ENCODE data around the gene CCL17. TPM values are rescaled to one million over a fixed set of nuclear protein-coding genes. Genes with fewer than 3 reads are reported as not detected.

The CCL17 gene
- total and polyA plus RNA-seq, 2 of the 4 experiments (the other 2 are of a cell fraction): not detected

DNA sequence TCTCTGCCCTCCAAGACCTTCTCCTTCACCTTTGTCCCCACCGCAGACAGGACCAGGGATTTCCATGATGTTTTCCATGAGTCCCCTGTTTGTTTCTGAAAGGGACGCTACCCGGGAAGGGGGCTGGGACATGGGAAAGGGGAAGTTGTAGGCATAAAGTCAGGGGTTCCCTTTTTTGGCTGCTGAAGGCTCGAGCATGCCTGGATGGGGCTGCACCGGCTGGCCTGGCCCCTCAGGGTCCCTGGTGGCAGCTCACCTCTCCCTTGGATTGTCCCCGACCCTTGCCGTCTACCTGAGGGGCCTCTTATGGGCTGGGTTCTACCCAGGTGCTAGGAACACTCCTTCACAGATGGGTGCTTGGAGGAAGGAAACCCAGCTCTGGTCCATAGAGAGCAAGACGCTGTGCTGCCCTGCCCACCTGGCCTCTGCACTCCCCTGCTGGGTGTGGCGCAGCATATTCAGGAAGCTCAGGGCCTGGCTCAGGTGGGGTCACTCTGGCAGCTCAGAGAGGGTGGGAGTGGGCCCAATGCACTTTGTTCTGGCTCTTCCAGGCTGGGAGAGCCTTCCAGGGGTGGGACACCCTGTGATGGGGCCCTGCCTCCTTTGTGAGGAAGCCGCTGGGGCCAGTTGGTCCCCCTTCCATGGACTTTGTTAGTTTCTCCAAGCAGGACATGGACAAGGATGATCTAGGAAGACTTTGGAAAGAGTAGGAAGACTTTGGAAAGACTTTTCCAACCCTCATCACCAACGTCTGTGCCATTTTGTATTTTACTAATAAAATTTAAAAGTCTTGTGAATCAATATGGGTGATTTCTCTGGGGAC, 20.1 kb upstream of the CCL17 start:
- TF ChIP-seq RCOR1 (IDR thresholded peaks at IDR 0.05; ENCODE audit: insufficient replicate concordance, low read length) (no peak), MAZ (IDR thresholded peaks at IDR 0.05; ENCODE audit: borderline replicate concordance, low read depth, low read length) (no peak), POLR2A (IDR thresholded peaks at IDR 0.05; ENCODE audit: low read depth, low read length) (no peak), FOS (IDR thresholded peaks at IDR 0.05; ENCODE audit: low read depth, low read length) (no peak), RFX5 (IDR thresholded peaks at IDR 0.05; ENCODE audit: low read depth, low read length) (no peak), RAD21 (IDR thresholded peaks at IDR 0.05; ENCODE audit: low read length) (no peak), BHLHE40 (IDR thresholded peaks at IDR 0.05; ENCODE audit: low read depth, low read length) (no peak)
- TF ChIP-seq, protein P1, sequence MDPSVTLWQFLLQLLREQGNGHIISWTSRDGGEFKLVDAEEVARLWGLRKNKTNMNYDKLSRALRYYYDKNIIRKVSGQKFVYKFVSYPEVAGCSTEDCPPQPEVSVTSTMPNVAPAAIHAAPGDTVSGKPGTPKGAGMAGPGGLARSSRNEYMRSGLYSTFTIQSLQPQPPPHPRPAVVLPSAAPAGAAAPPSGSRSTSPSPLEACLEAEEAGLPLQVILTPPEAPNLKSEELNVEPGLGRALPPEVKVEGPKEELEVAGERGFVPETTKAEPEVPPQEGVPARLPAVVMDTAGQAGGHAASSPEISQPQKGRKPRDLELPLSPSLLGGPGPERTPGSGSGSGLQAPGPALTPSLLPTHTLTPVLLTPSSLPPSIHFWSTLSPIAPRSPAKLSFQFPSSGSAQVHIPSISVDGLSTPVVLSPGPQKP (IDR thresholded peaks at IDR 0.05; ENCODE audit: borderline replicate concordance, low read depth, low read length): no peak
- TF ChIP-seq, protein P2, sequence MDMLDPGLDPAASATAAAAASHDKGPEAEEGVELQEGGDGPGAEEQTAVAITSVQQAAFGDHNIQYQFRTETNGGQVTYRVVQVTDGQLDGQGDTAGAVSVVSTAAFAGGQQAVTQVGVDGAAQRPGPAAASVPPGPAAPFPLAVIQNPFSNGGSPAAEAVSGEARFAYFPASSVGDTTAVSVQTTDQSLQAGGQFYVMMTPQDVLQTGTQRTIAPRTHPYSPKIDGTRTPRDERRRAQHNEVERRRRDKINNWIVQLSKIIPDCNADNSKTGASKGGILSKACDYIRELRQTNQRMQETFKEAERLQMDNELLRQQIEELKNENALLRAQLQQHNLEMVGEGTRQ (IDR thresholded peaks at IDR 0.05; ENCODE audit: low read depth, low read length): no peak
- BruUV-seq (replicated peaks): no TSS peak

More for the DNA sequence above, 20.1 kb upstream of the CCL17 start:
- Histone ChIP-seq H3K18ac (ENCODE audit: low read depth, low read length) (no peak overlapping the region), H3K79me1 (ENCODE audit: low read depth in 1 of 2, low read length in 2 of 2) (no peaks in the 10 kb centered on the region), H3K27me3 (ENCODE audit: control insufficient read depth, insufficient read depth, low read length) (peaks cover 13% of the 10 kb centered on the region), H3K23ac (ENCODE audit: low read depth, low read length) (no peak overlapping the region), H3K4ac (ENCODE audit: low read depth, low read length) (no peak overlapping the region), H3K9ac (ENCODE audit: low read depth, low read length) (no peak overlapping the region), H2BK15ac (ENCODE audit: low read depth, low read length) (no peak overlapping the region), H3K14ac (replicated peaks; ENCODE audit: low read depth, low read length) (no peak overlapping the region), H2AK5ac (ENCODE audit: low read depth, low read length) (no peak overlapping the region), H2AFZ (replicated peaks; ENCODE audit: low read length, poor library complexity) (peak overlapping the region; percentile 44), H3K4me2 (ENCODE audit: low read depth, low read length) (no peak overlapping the region), H2BK120ac (ENCODE audit: low read depth, low read length) (no peak overlapping the region), H2BK20ac (ENCODE audit: low read depth, low read length) (no peak overlapping the region), H3K56ac (ENCODE audit: extremely low read depth, insufficient read depth, low read length) (no peak overlapping the region), H3K4me1 (ENCODE audit: control insufficient read depth, insufficient read depth, low read length) (peaks cover 3% of the 10 kb centered on the region; the same call in 1 of the 2 replicates), H3K4me3 (ENCODE audit: insufficient read depth, low read depth, low read length) (no peak overlapping the region), H4K8ac (ENCODE audit: low read depth in 2 of 2, low read length in 2 of 2) (no peak overlapping the region), H3K9me1 (ENCODE audit: insufficient read depth, low read length) (no peaks in the 10 kb centered on the region), H3K36me3 (ENCODE audit: control insufficient read depth, insufficient read depth, low read length) (no peaks in the 10 kb centered on the region), H2AK9ac (replicated peaks; ENCODE audit: low read depth, low read length, poor library complexity) (no peak overlapping the region), H4K91ac (ENCODE audit: insufficient read depth, low read depth, low read length) (no peak overlapping the region), H2BK5ac (ENCODE audit: low read depth, low read length, poor library complexity, severe bottlenecking) (no peak overlapping the region), H4K20me1 (ENCODE audit: insufficient read depth, low read length) (no peaks in the 10 kb centered on the region), H4K5ac (ENCODE audit: low read depth, low read length) (no peak overlapping the region), H3K9me3 (ENCODE audit: control insufficient read depth, insufficient read depth, low read length) (no peaks in the 10 kb centered on the region), H3K27ac (ENCODE audit: insufficient read depth, low read length) (no peak overlapping the region)
- WGBS, 2 experiments (ENCODE audit: extremely low coverage in 2 of 2, insufficient read length in 1 of 2): 79% methylated on average over 4 of the region's 11 CpGs; no CpG with 5 or more reads in 1 of the 2 experiments
- DNase-seq (no peak), ATAC-seq (ENCODE audit: low read depth) (no peak)
- in situ Hi-C loops (cut with MboI; ENCODE audit: low sequenced_read_pairs): no loop called here
- ChIA-PET POLR2A (ENCODE audit: unreplicated experiment) (no interaction called here), CTCF (no interaction called here)
- intact Hi-C loops (cut with micrococcal nuclease): no loop called here
- dilution Hi-C loops (cut with HindIII; ENCODE audit: low sequenced_read_pairs, unreplicated experiment): no loop called here

All from IMR-90 (cell line).